ENCODE data around the gene STIP1.

- no peak for TF ChIP-seq CTCF (IDR thresholded peaks at IDR 0.05)
- no peak for TF ChIP-seq POLR2A (IDR thresholded peaks at IDR 0.05)
Measured at GRCh38 chr11:64180891-64181290, 5.1 kb upstream of the STIP1 start.
